Endothelial cell of umbilical vein (primary cell): ENCODE data around the gene MED27. TPM values are rescaled to one million over a fixed set of nuclear protein-coding genes. Genes with fewer than 3 reads are reported as not detected.

ENCODE experiments used
- BruUV-seq: library from RNA; stranded (reverse); fragments of 400-500 nt; replicated peaks from 2 replicates; lab custom pipeline; 2021; lab: Mats Ljungman, UMichigan
- CTCF ChIA-PET: fragments of 300-600, 350-600 bp; sonication (Branson Sonifier 250); formaldehyde crosslinking; loops from one replicate; lab custom pipeline; 2021; ENCODE audit warnings: antibody characterized with exemption, inconsistent platforms; lab: Charles Lee
- POLR2A ChIA-PET: fragments of 300-600, 350-600 bp; sonication (Branson Sonifier 250); formaldehyde crosslinking; loops from one replicate; lab custom pipeline; 2021; ENCODE audit warnings: antibody characterized with exemption, inconsistent platforms; lab: Charles Lee
- DNase-seq: peaks from one replicate; pipeline ENCODE4 v3.0.0-alpha.2; 2011; ENCODE audit warnings: low read depth, low spot score
- FAIRE-seq: peaks from 2 replicates; lab custom pipeline; 2011; peaks lifted over from hg19 to GRCh38; lab: Jason Lieb, UNC
- H2AFZ ChIP-seq: 2 replicates; pipeline ENCODE4 v1.6.0; 2012; ENCODE audit warnings: low read depth, low read length, control low read depth, inconsistent platforms
- H3K27ac ChIP-seq: 2 replicates; pipeline ENCODE4 v1.5.1; 2011; ENCODE audit warnings: low read depth, mild to moderate bottlenecking, control low read depth, low read length, moderate library complexity; ENCODE audit not compliant: insufficient read depth
- H3K27me3 ChIP-seq, 2 experiments: 2 replicates each; pipeline versions ENCODE4 v1.6.0 to v1.6.1; 2011; ENCODE audit warnings: low read length in 2 of 2, mixed read lengths in 1 of 2; ENCODE audit not compliant: control insufficient read depth in 2 of 2, insufficient read depth in 2 of 2
- H3K36me3 ChIP-seq, 2 experiments: 2 replicates in 1 of 2; 3 replicates in 1 of 2; pipeline ENCODE4 v1.5.1; 2011; ENCODE audit warnings: low read length in 2 of 2, mild to moderate bottlenecking in 1 of 2, moderate library complexity in 1 of 2; ENCODE audit not compliant: control insufficient read depth in 2 of 2, insufficient read depth in 2 of 2; ENCODE audit errors: extremely low read depth in 1 of 2
- H3K4me1 ChIP-seq: 3 replicates; pipeline ENCODE4 v1.5.1; 2011; ENCODE audit warnings: mild to moderate bottlenecking, low read length; ENCODE audit not compliant: control insufficient read depth, insufficient read depth; ENCODE audit errors: extremely low read depth
- H3K4me2 ChIP-seq: 2 replicates; pipeline ENCODE4 v1.6.1; 2011; ENCODE audit warnings: low read length, control low read depth, mixed read lengths; ENCODE audit not compliant: insufficient read depth
- H3K4me3 ChIP-seq, 3 experiments: fragments of 200-600 bp in 1 of 3; sonication (generic), shearing (Covaris generic) in 1 of 3; replicated peaks in 1 of 3; 2 replicates each; pipeline ENCODE4 v1.5.1; 2011 to 2016; ENCODE audit warnings: control low read depth in 3 of 3, low read length in 3 of 3, mild to moderate bottlenecking in 2 of 3, inconsistent platforms in 1 of 3, low read depth in 1 of 3, moderate library complexity in 1 of 3; ENCODE audit not compliant: insufficient read depth in 1 of 3
- H3K79me2 ChIP-seq: 2 replicates; pipeline ENCODE4 v1.6.0; 2012; ENCODE audit warnings: low read length, inconsistent platforms; ENCODE audit not compliant: control insufficient read depth, insufficient read depth
- H3K9ac ChIP-seq: replicated peaks from 2 replicates; pipeline ENCODE3; 2011; ENCODE audit warnings: low read length, control low read depth; ENCODE audit not compliant: insufficient read depth; ENCODE audit errors: extremely low read depth
- H3K9me1 ChIP-seq: replicated peaks from 3 replicates; pipeline ENCODE4 v1.6.0; 2011; ENCODE audit warnings: mild to moderate bottlenecking, low read length; ENCODE audit not compliant: control insufficient read depth, insufficient read depth; ENCODE audit errors: extremely low read depth
- H3K9me3 ChIP-seq: replicated peaks from 2 replicates; pipeline ENCODE4 v1.5.1; 2012; ENCODE audit warnings: low read length, inconsistent platforms; ENCODE audit not compliant: control insufficient read depth, insufficient read depth
- H4K20me1 ChIP-seq: replicated peaks from 2 replicates; pipeline ENCODE3; 2011; ENCODE audit warnings: mild to moderate bottlenecking, low read length; ENCODE audit not compliant: control insufficient read depth, insufficient read depth; ENCODE audit errors: extremely low read depth
- CTCF ChIP-seq, 2 donors: IDR thresholded peaks; 1 replicate in 1 of 2; 2 replicates in 1 of 2; pipeline ENCODE4 v1.5.1; 2011; ENCODE audit warnings: low read length in 2 of 2, mild to moderate bottlenecking in 2 of 2, moderate library complexity in 2 of 2, control low read depth in 1 of 2, inconsistent platforms in 1 of 2, low read depth in 1 of 2; ENCODE audit not compliant: insufficient read depth in 1 of 2; ENCODE audit errors: extremely low read depth in 1 of 2
- FOS ChIP-seq: IDR thresholded peaks from 2 replicates; pipeline ENCODE4 v1.6.1; 2011; ENCODE audit warnings: mild to moderate bottlenecking, low read length, moderate library complexity, borderline replicate concordance; ENCODE audit not compliant: insufficient read depth
- JUN ChIP-seq: IDR thresholded peaks from 2 replicates; pipeline ENCODE4 v1.6.1; 2011; ENCODE audit warnings: borderline replicate concordance, low read depth; ENCODE audit not compliant: insufficient read length, insufficient read depth
- MAX ChIP-seq: IDR thresholded peaks from 2 replicates; pipeline ENCODE4 v1.6.1; 2011; ENCODE audit not compliant: insufficient read depth, insufficient read length
- MYC ChIP-seq: IDR thresholded peaks from one replicate; pipeline ENCODE4 v1.6.1; 2011; ENCODE audit warnings: mild to moderate bottlenecking, low read depth, low read length
- POLR2A ChIP-seq: IDR thresholded peaks from 2 replicates; pipeline ENCODE4 v1.6.1; 2012; ENCODE audit warnings: low read depth, mild to moderate bottlenecking, control low read depth, low read length
- POLR2AphosphoS5 ChIP-seq: IDR thresholded peaks from 2 replicates; pipeline ENCODE4 v1.6.1; 2012; ENCODE audit warnings: low read depth, mild to moderate bottlenecking, control low read depth, low read length, moderate library complexity; ENCODE audit not compliant: insufficient read depth
- dilution Hi-C: fragments of 300-500 bp; cut with MboI; formaldehyde crosslinking; loops from one replicate; pipeline ENCODE4 v1.15.0; 2019; ENCODE audit warnings: low sequenced_read_pairs; ENCODE audit not compliant: extremely low pct_ligation_motif_present
- intact Hi-C: fragments of 100-400 bp; cut with micrococcal nuclease; formaldehyde crosslinking; loops from one replicate; pipeline ENCODE4 v1.10.0; 2022
- polyA plus RNA-seq, 4 experiments: library from polyadenylated mRNA; depleted of rRNA in 3 of 4; stranded (reverse) in 3 of 4; unstranded in 1 of 4; fragments of >200 nt; gene quantifications; 2 replicates each; pipeline versions ENCODE4 v1.2.1 to v1.2.3, GENCODE V29; 2011 to 2012; ENCODE audit warnings: missing spikeins in 1 of 4
- total RNA-seq: library from RNA; stranded (reverse); gene quantifications from 2 replicates; pipeline ENCODE4 v1.2.3, GENCODE V29; 2021

MED27 gene
- total and polyA plus RNA-seq, 2 donors (not counting 3 experiments of a cell fraction or from before 2014, with no cell fraction given) = 27.9 to 47.8 TPM

DNA sequence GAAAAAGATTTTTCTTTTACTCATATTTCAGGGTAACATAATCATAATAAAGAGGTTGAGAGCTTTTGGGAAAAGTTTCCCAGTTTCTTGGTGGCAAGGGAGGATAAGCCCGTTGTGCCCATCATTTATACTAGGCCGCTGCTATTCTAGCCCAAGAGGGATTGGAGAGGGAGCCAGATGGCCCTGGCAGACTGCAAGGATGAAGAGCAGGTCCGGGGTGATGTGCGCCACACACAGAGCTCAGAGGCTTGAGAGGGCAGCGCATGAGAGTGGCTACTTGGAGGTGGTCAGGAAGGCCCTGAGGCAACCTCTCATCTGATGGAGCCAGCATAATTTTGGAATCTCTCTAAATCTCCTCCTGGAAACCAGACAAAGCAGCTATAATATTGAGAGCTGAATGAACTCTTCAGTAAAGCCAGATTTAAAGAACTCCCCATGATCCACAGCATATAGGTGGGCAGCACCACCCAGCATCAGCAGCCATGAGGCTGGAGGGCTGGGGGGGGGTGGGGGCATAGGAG lies 110.1 kb downstream of the MED27 start:
- H2AFZ ChIP-seq = no peak overlapping the region
- no peak overlapping the region for H3K4me3 ChIP-seq
- no peaks in the 10 kb centered on the region for H3K9me3 ChIP-seq
- no peaks in the 10 kb centered on the region for H3K27me3 ChIP-seq
- no peaks in the 10 kb centered on the region for H3K36me3 ChIP-seq
- BruUV-seq = no TSS peak
- no peak for FAIRE-seq
- ChIA-PET CTCF (interaction anchor here (1.1 to 1.4 kb wide), 2 partner anchors 16 to 267 kb away, joined by 3 read pairs; no protein-coding TSS in a partner anchor), POLR2A (no interaction called here)
- intact Hi-C loops = no loop called here
- no peak for DNase-seq
- no peaks in the 10 kb centered on the region for H3K79me2 ChIP-seq
- H3K9me1 ChIP-seq = no peaks in the 10 kb centered on the region
- no peak overlapping the region for H3K27ac ChIP-seq
- H3K9ac ChIP-seq = no peak overlapping the region
- no peak for TF ChIP-seq POLR2A
- no peak for TF ChIP-seq JUN
- no peak for TF ChIP-seq MAX
- dilution Hi-C loops = no loop called here
- H3K4me1 ChIP-seq = no peaks in the 10 kb centered on the region
- H3K4me2 ChIP-seq = no peak overlapping the region
- H4K20me1 ChIP-seq = peaks cover 2% of the 10 kb centered on the region

GRCh38 chr9:131968632-131969031 lies 111.0 kb downstream of the MED27 start:
- FAIRE-seq (no peak), DNase-seq (no peak)
- no peak overlapping the region for H3K4me3 ChIP-seq
- TF ChIP-seq FOS (no peak), POLR2AphosphoS5 (no peak), MYC (no peak), CTCF (IDR thresholded peaks at IDR 0.05; ENCODE audit: extremely low read depth in 1 of 2, insufficient read depth in 1 of 2, low read depth in 1 of 2, low read length in 2 of 2) (no peak), MAX (no peak), JUN (no peak)
- no TSS peak for BruUV-seq
- H3K9ac ChIP-seq = no peak overlapping the region
- no peaks in the 10 kb centered on the region for H3K4me1 ChIP-seq
- no peaks in the 10 kb centered on the region for H3K79me2 ChIP-seq
- CTCF ChIA-PET = interaction anchor here (1.4 to 1.9 kb wide), 3 partner anchors 13 to 17 kb away, joined by 3 to 10 read pairs (median 3); no protein-coding TSS in a partner anchor
- H4K20me1 ChIP-seq = peaks cover 2% of the 10 kb centered on the region
- dilution Hi-C loops = no loop called here
- no peak overlapping the region for H2AFZ ChIP-seq
- intact Hi-C loops = no loop called here
- no peaks in the 10 kb centered on the region for H3K36me3 ChIP-seq
- H3K9me1 ChIP-seq = no peaks in the 10 kb centered on the region
- no peak overlapping the region for H3K4me2 ChIP-seq
- no peak overlapping the region for H3K27ac ChIP-seq
- no peaks in the 10 kb centered on the region for H3K27me3 ChIP-seq
- no peaks in the 10 kb centered on the region for H3K9me3 ChIP-seq
- POLR2A ChIA-PET = no interaction called here
